HG03432 (cell line): ENCODE results near the gene CST9L.
A peak's percentile ranks its signal among the peaks of the same experiment; 100 is the strongest.

Source experiments
- ATAC-seq: cut with Tn5 transposase; IDR thresholded peaks from one replicate; pipeline ENCODE4 v1.9.1; 2021; ENCODE audit warnings: mild to moderate bottlenecking, moderate library complexity; ENCODE audit not compliant: unreplicated experiment

The CST9L gene

GRCh38 chr20:23547613-23548012, 20.7 kb downstream of the CST9L start:
- ATAC-seq = no peak

GRCh38 chr20:23546435-23547144, 21.7 kb downstream of the CST9L start:
- ATAC-seq = no peak

GRCh38 chr20:23544133-23544532, 24.2 kb downstream of the CST9L start:
- no peak for ATAC-seq

GRCh38 chr20:23542801-23543200, 25.5 kb downstream of the CST9L start:
- ATAC-seq = no peak

DNA sequence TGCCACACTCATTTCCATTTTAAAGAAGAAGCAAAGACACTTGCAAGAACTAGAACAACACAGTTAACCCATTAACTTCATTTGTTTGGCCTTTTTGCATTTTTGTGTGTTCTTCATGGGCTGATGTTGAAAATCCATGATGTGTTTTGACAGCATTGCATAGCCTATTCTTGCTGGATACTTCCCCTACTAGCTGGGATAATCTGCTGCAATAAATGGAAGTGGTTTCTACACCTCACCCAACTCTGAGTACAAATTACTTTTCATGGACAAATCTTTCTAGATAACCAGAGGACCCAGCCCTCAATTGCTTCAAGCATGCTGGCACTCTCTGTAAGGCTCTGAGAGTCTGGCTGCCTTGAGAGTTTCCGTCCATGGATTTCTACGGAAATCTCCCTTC, 26.5 kb downstream of the CST9L start:
- ATAC-seq = no peak

GRCh38 chr20:23541330-23541729, 27.0 kb downstream of the CST9L start:
- no peak for ATAC-seq

DNA sequence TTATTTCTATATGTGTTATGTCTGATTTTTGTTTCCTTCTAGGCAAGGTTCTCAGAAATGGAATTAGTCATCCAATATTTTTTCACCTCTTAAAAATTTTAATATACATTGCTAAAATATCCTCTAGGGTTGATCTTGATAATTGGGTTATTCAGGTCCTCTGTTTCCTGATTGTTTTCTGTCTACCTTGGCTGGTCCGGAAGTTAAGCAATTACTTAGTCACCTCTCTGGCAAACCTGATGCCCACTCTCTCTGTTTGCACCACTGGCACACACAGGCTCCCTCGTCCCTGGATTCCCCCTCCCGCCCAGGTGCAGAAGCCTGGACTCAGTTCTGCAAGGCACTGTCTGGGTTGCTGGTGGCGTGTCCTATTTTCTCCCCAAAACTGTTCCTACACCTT, 27.7 kb downstream of the CST9L start:
- ATAC-seq = no peak

DNA sequence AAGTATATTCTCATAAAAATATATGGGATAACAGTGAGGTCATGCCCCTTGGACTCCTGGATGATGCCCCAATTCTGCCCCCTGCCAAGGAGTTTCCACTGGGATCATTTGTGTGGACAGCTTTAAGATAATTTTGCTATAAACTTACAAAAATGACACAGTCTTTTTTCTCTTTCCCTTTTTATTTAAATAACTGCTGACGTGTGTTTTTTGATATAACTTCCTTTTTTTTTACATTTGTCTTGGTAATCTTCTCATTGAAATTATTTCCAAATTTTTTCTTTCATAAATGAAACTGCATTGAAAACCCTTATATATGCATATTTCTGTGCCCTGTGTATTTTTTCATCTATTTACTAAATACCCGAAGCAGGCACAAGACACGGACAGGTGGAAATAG, 31.3 kb downstream of the CST9L start:
- no peak for ATAC-seq

GRCh38 chr20:23536328-23536974, 31.8 kb downstream of the CST9L start:
- no peak for ATAC-seq

- ATAC-seq = no peak
These were observed 33.3 kb downstream of the CST9L start for GRCh38 chr20:23534801-23535593.

GRCh38 chr20:23533161-23533560, 35.1 kb downstream of the CST9L start:
- ATAC-seq = no peak

- ATAC-seq = no peak
These were observed 35.8 kb downstream of the CST9L start for GRCh38 chr20:23532533-23532932.

- no peak for ATAC-seq
These were observed 37.2 kb downstream of the CST9L start for GRCh38 chr20:23530937-23531567.

DNA sequence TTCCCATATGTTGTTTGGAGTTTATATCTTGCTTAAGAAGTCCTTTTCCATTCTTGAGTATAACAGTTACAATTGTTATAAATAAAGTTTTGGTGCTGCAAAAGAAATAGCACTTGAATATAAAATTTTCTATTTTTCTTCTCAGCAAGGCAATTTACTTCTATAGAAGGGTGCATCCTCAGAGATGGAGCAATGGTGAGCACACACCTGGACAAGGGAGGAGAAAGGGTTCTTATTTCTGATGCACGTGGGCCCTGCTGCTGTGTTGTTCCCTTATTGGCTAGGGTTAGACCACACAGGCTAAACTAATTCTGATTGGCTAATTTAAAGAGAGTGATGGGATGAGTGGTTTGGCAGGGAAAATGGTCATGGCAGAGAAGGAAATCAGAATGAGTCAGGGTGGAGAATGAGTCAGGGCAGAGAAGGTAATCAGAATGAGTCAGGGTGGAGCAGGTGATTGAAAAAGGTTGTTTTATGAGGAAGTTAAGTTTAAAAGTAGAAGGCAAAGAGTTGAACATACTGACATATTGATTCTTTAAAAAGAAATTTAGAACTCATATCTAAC, 39.3 kb downstream of the CST9L start:
- ATAC-seq = no peak

DNA sequence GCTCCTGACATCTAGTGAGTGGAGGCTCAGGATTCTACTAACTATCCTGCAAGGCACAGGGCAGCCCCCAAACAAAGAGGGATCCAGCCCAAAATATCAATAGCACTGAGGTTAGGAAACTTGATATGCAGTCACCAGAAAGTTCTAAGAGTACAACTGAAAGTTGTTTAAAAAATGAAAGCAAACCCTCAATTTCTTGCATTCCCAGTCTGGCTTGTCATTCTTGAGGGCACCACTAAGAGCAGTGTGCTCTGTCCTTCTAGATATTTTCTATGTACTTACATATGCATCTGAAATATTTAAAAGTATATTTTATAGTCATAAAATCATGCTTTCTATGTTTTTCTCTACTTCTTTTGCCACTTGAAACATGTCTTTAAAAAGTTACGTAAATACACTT, 41.4 kb downstream of the CST9L start:
- ATAC-seq = no peak

DNA sequence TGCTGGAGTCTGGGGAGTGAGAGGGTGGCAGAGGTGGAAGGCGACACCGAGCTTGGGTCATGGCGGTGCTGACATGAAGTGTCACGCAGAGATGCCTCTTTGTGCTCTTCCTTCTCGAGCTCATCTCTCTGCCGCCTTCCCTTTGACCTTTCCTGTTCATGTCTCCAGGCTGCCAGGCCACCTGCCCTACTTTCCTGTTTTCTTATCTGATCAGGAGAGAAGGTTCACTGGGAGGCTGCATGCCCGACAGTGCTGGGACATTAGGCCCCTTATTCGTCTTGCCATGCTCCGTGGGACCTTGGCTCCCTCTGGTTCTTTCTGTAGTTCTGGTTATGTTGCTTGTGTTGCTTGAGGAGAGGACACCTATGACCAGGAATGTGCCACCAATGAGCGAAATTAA, 44.1 kb downstream of the CST9L start:
- ATAC-seq = no peak

GRCh38 chr20:23520185-23520584, 48.1 kb downstream of the CST9L start:
- ATAC-seq = peak; percentile 64

DNA sequence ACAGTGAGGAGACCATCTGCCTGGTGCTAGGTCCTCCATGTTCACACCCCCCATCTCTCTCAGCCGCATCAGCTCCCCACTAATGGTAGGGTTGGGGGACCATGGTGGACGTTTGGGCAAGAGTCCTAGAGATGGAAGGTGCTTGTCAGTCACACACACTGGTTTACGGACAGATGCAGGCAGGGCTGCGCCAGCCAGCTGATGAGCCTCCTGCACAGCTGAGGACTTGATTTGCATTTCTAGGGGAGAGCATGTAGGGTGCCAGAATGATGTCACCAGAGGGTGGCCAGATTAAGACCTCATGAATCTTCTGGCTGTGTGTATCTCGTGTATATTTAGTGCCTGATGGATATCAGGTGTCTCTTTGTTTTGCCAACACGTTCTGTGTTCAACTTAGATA, 48.7 kb downstream of the CST9L start:
- peak; percentile 31 for ATAC-seq

GRCh38 chr20:23517719-23518118, 50.6 kb downstream of the CST9L start:
- ATAC-seq = no peak

DNA sequence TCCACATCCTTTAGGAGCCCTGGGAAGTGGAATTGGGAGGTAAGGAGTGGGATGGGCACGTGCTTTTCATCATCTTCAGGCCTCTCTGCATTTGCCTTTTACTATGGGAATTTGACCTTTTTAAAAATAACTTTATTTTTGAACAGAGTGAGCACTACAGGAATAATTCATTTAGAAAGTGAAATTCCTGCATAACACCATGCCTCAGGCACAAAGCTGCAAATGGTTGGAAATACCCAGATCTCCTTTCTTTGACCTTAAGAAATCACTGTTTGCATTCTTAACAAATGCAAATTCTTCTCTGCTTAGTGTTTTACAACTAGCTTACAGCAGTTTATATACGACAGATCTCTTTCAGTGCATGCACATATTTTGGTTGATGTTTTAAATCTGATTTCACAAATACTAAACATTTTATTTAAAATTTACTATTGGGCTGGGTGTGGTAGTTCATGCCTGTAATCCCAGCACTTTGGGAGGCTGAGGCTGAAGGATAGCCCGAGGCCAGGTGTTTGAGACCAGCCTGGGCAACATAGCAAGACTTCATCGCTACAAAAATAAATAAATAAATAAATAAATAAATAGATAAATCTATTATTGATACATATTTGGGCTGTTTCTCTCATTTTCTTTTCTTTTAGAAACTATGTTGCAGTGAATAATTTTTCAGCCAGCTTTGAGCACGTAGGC, 52.9 kb downstream of the CST9L start:
- no peak for ATAC-seq

DNA sequence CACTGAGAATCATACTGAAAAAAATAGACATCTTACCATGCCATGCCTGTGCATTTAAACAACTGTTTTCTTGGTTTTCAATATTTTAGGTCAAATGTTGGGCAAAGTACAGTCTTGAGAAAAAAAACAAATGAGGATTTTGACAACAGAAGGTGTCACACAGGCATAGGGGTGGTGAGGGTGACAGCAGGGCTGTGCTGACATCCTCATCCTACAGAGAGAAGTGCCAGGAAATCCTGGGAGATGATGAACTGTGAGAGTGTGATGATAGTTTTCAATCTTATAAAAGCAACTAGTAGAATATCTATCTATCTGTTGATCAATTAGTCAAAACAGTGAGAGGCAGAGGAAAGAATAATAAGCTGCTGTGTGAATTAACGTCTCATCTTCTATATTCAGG, 53.4 kb downstream of the CST9L start:
- no peak for ATAC-seq
